H9 (cell line): ENCODE measurements around the gene BUB3. TPM values are rescaled to one million over a fixed set of nuclear protein-coding genes. Genes with fewer than 3 reads are reported as not detected.

Source experiments
- DNase-seq: peaks from one replicate; pipeline ENCODE4 v3.0.0-alpha.2; 2017
- H2AFZ ChIP-seq: one replicate; pipeline ENCODE4 v1.6.1; 2013; ENCODE audit warnings: mild to moderate bottlenecking, low read length, control low read depth, moderate library complexity
- H2AK5ac ChIP-seq: 2 replicates; pipeline ENCODE4 v1.6.1; 2013; ENCODE audit warnings: low read length, control low read depth, mixed read lengths; ENCODE audit not compliant: insufficient read length
- H2BK120ac ChIP-seq: one replicate; pipeline ENCODE4 v1.6.1; 2013; ENCODE audit warnings: low read depth, mild to moderate bottlenecking, low read length, control low read depth, inconsistent platforms; ENCODE audit not compliant: poor library complexity, severe bottlenecking
- H2BK12ac ChIP-seq: 2 replicates; pipeline ENCODE4 v1.6.1; 2013; ENCODE audit warnings: low read length, control low read depth, mixed read lengths, low read depth; ENCODE audit not compliant: insufficient read length
- H2BK15ac ChIP-seq: 2 replicates; pipeline ENCODE4 v1.6.1; 2013; ENCODE audit warnings: low read depth, low read length, control low read depth
- H2BK20ac ChIP-seq: one replicate; pipeline ENCODE4 v1.6.1; 2013; ENCODE audit warnings: low read depth, mild to moderate bottlenecking, low read length, control low read depth, inconsistent platforms; ENCODE audit not compliant: poor library complexity, severe bottlenecking
- H2BK5ac ChIP-seq: 2 replicates; pipeline ENCODE4 v1.6.1; 2013; ENCODE audit warnings: low read length, control low read depth, mixed read lengths; ENCODE audit not compliant: insufficient read length
- H3K14ac ChIP-seq: 2 replicates; pipeline ENCODE4 v1.6.1; 2013; ENCODE audit warnings: low read length, control low read depth; ENCODE audit not compliant: insufficient read depth
- H3K18ac ChIP-seq: 2 replicates; pipeline ENCODE4 v1.6.1; 2013; ENCODE audit warnings: low read depth, mild to moderate bottlenecking, mixed read lengths, low read length, control low read depth; ENCODE audit not compliant: insufficient read length
- H3K23ac ChIP-seq: 2 replicates; pipeline ENCODE4 v1.6.1; 2013; ENCODE audit warnings: low read length, control low read depth, mixed read lengths, low read depth; ENCODE audit not compliant: insufficient read length
- H3K23me2 ChIP-seq: 2 replicates; pipeline ENCODE4 v1.6.1; 2013; ENCODE audit warnings: low read depth, mild to moderate bottlenecking, mixed read lengths, low read length, control low read depth; ENCODE audit not compliant: insufficient read length, poor library complexity, severe bottlenecking
- H3K27ac ChIP-seq: 2 replicates; pipeline ENCODE4 v1.5.1; 2013; ENCODE audit warnings: low read length, control low read depth, mixed read lengths, low read depth; ENCODE audit not compliant: insufficient read length
- H3K27me3 ChIP-seq: 2 replicates; pipeline ENCODE4 v1.6.1; 2013; ENCODE audit warnings: low read length, control low read depth, inconsistent platforms; ENCODE audit not compliant: insufficient read depth
- H3K4ac ChIP-seq: 2 replicates; pipeline ENCODE4 v1.6.1; 2013; ENCODE audit warnings: low read depth, mild to moderate bottlenecking, control low read depth, inconsistent platforms, low read length, moderate library complexity
- H3K4me1 ChIP-seq: 2 replicates; pipeline ENCODE4 v1.6.1; 2013; ENCODE audit warnings: low read length, control low read depth, inconsistent platforms; ENCODE audit not compliant: insufficient read depth
- H3K4me2 ChIP-seq: 2 replicates; pipeline ENCODE4 v1.6.1; 2013; ENCODE audit warnings: low read length, control low read depth, mixed read lengths; ENCODE audit not compliant: insufficient read length, insufficient read depth
- H3K56ac ChIP-seq: 2 replicates; pipeline ENCODE4 v1.6.1; 2013; ENCODE audit warnings: low read depth, mild to moderate bottlenecking, mixed read lengths, low read length, control low read depth; ENCODE audit not compliant: insufficient read length
- H3K79me1 ChIP-seq: 2 replicates; pipeline ENCODE4 v1.6.1; 2013; ENCODE audit warnings: low read depth, mild to moderate bottlenecking, moderate library complexity, low read length, control low read depth, inconsistent platforms; ENCODE audit not compliant: insufficient read depth, poor library complexity, severe bottlenecking
- H3K79me2 ChIP-seq: 2 replicates; pipeline ENCODE4 v1.6.1; 2013; ENCODE audit warnings: low read length, control low read depth, inconsistent platforms; ENCODE audit not compliant: insufficient read depth
- H3K9ac ChIP-seq: 2 replicates; pipeline ENCODE4 v1.6.1; 2013; ENCODE audit warnings: low read length, control low read depth, mixed read lengths; ENCODE audit not compliant: insufficient read length; ENCODE audit errors: extremely low read depth
- H3K9me3 ChIP-seq: one replicate; pipeline ENCODE4 v1.6.1; 2013; ENCODE audit warnings: low read depth, low read length, inconsistent platforms; ENCODE audit not compliant: control insufficient read depth
- H3T11ph ChIP-seq: one replicate; pipeline ENCODE4 v1.6.1; 2013; ENCODE audit warnings: mild to moderate bottlenecking, low read length, control low read depth, inconsistent platforms
- H4K20me1 ChIP-seq: one replicate; pipeline ENCODE4 v1.6.1; 2013; ENCODE audit not compliant: control insufficient read depth, insufficient read length, insufficient read depth
- H4K5ac ChIP-seq: 2 replicates; pipeline ENCODE4 v1.6.1; 2013; ENCODE audit warnings: low read depth, mild to moderate bottlenecking, mixed read lengths, low read length, control low read depth; ENCODE audit not compliant: insufficient read length
- H4K8ac ChIP-seq: replicated peaks from 2 replicates; pipeline ENCODE4 v1.6.1; 2013; ENCODE audit warnings: low read length, control low read depth, mixed read lengths, low read depth; ENCODE audit not compliant: insufficient read length
- H4K91ac ChIP-seq: 2 replicates; pipeline ENCODE4 v1.6.1; 2013; ENCODE audit warnings: low read depth, mild to moderate bottlenecking, moderate library complexity, mixed read lengths, low read length, control low read depth; ENCODE audit not compliant: insufficient read length
- H3K27ac Mint-ChIP-seq, 3 experiments: 2 replicates in 2 of 3; 3 replicates in 1 of 3; pipeline ENCODE4 v1.8.0; 2020 to 2021; ENCODE audit warnings: mixed read lengths in 3 of 3, mild to moderate bottlenecking in 1 of 3, moderate library complexity in 1 of 3
- H3K27me3 Mint-ChIP-seq: 2 replicates; pipeline ENCODE4 v1.8.0; 2021; ENCODE audit warnings: low read depth, mild to moderate bottlenecking, moderate library complexity, mixed read lengths
- H3K36me3 Mint-ChIP-seq, 3 experiments: 2 replicates in 2 of 3; 3 replicates in 1 of 3; pipeline ENCODE4 v1.8.0; 2020 to 2021; ENCODE audit warnings: low read depth in 3 of 3, mixed read lengths in 3 of 3; ENCODE audit not compliant: insufficient read depth in 1 of 3
- H3K4me1 Mint-ChIP-seq, 2 experiments: 2 replicates each; pipeline ENCODE4 v1.8.0; 2020; ENCODE audit warnings: mixed read lengths in 2 of 2
- H3K4me3 Mint-ChIP-seq, 2 experiments: 2 replicates in 1 of 2; 3 replicates in 1 of 2; pipeline ENCODE4 v1.8.0; 2020 to 2021; ENCODE audit warnings: mild to moderate bottlenecking in 2 of 2, mixed read lengths in 2 of 2, moderate library complexity in 1 of 2
- H3K9me3 Mint-ChIP-seq, 2 experiments: 2 replicates in 1 of 2; 3 replicates in 1 of 2; pipeline ENCODE4 v1.8.0; 2020; ENCODE audit warnings: mild to moderate bottlenecking in 2 of 2, mixed read lengths in 2 of 2, moderate library complexity in 1 of 2
- CTCF ChIP-seq: fragments of 200-600 bp; sonication (generic); conservative IDR thresholded peaks from 3 replicates; pipeline ENCODE4 v1.8.0; 2021; ENCODE audit warnings: antibody characterized with exemption, mild to moderate bottlenecking
- WGBS: extraction: QIAGEN DNeasy Blood & Tissue Kit; methylation state at CpG from one replicate; pipeline ENCODE4 v1.1.7; 2013; ENCODE audit warnings: missing lambda C conversion rate, low lambda C conversion rate, mixed read lengths; ENCODE audit not compliant: insufficient read length; ENCODE audit errors: extremely low coverage; 5-methylcytosine and 5-hydroxymethylcytosine counted together
- total RNA-seq: library from RNA; stranded (reverse); gene quantifications from 2 replicates; pipeline ENCODE4 v1.2.1, GENCODE V29; 2021

Gene BUB3
- total RNA-seq, 1 experiment from 2014 or later, result 200 TPM

GRCh38 chr10:123150271-123150985 is 3.8 kb upstream of the BUB3 start:
- H3K9ac ChIP-seq, result peak overlapping the region; percentile 2
- H3K79me1 ChIP-seq, result no peaks in the 10 kb centered on the region
- Mint-ChIP-seq H3K9me3 (peaks cover 0 to 2% of the 10 kb centered on the region in 2 experiments; a peak in 2 of 5 replicates), H3K27ac (0 out of 7 replicates have a peak overlapping the region, but pooled peaks of 1 of the 3 experiments have one; percentile 44), H3K4me3 (peak overlapping the region; percentile 63 to 78), H3K36me3 (peaks cover 5 to 17% (median 6%) of the 10 kb centered on the region in 3 experiments), H3K27me3 (peaks cover 83% of the 10 kb centered on the region), H3K4me1 (peaks cover 40 to 52% of the 10 kb centered on the region in 2 experiments)
- H3K4me1 ChIP-seq, result peaks cover 10% of the 10 kb centered on the region; the same call in 1 of the 2 replicates
- H3K23ac ChIP-seq, result no peak overlapping the region
- no peak overlapping the region for H2BK120ac ChIP-seq
- peaks cover 8% of the 10 kb centered on the region; the same call in 1 of the 2 replicates for H3K79me2 ChIP-seq
- no peak for DNase-seq
- no peak overlapping the region for H3K56ac ChIP-seq
- H2BK12ac ChIP-seq, result no peak overlapping the region
- no peak overlapping the region for H4K8ac ChIP-seq
- peak overlapping the region; percentile 46 for H3K4me2 ChIP-seq
- WGBS, result no CpG with 5 or more reads among the region's 34 CpGs
- no peak for TF ChIP-seq CTCF
- no peak overlapping the region for H3K14ac ChIP-seq
- H3K27me3 ChIP-seq, result peaks cover 43% of the 10 kb centered on the region
- peaks cover 25% of the 10 kb centered on the region for H3K23me2 ChIP-seq
- no peaks in the 10 kb centered on the region for H3K9me3 ChIP-seq
- no peak overlapping the region for H3K4ac ChIP-seq
- H4K20me1 ChIP-seq, result no peaks in the 10 kb centered on the region
- no peak overlapping the region for H4K91ac ChIP-seq
- H2AFZ ChIP-seq, result no peak overlapping the region
- no peak overlapping the region for H3K27ac ChIP-seq
- no peak overlapping the region for H4K5ac ChIP-seq
- no peak overlapping the region for H2AK5ac ChIP-seq
- H3T11ph ChIP-seq, result no peak overlapping the region
- no peak overlapping the region for H2BK20ac ChIP-seq
- H2BK5ac ChIP-seq, result no peak overlapping the region
- H3K18ac ChIP-seq, result peak overlapping the region; percentile 6
- no peak overlapping the region for H2BK15ac ChIP-seq
